GM23338 (cell line): ENCODE results near the gene SELPLG. TPM values are rescaled to one million over a fixed set of nuclear protein-coding genes. Genes with fewer than 3 reads are reported as not detected.

ENCODE experiments used
- ATAC-seq: fragments of 200-7000 bp; cut with Tn5 transposase; 3 replicates; pipeline ENCODE4 v1.9.1; 2020
- DNase-seq: peaks from one replicate; pipeline ENCODE4 v3.0.0-alpha.2; 2015; ENCODE audit warnings: low spot score
- H2AFZ ChIP-seq: fragments of 200-600 bp; sonication (generic); 2 replicates; pipeline ENCODE4 v1.8.0; 2016; ENCODE audit warnings: antibody characterized with exemption, mild to moderate bottlenecking, moderate library complexity
- H3F3A ChIP-seq: fragments of 200-600 bp; sonication (generic); replicated peaks from 2 replicates; pipeline ENCODE4 v1.8.0; 2017; ENCODE audit warnings: antibody characterized with exemption, mixed run types, low read depth
- H3K27ac ChIP-seq: fragments of 200-600 bp; sonication (generic); 2 replicates; pipeline ENCODE4 v1.6.1; 2016; ENCODE audit warnings: low read depth
- H3K27me3 ChIP-seq: fragments of 200-600 bp; sonication (generic); 2 replicates; pipeline ENCODE4 v1.8.0; 2016; ENCODE audit warnings: mild to moderate bottlenecking, mixed run types, moderate library complexity; ENCODE audit not compliant: insufficient read depth
- H3K36me3 ChIP-seq: fragments of 200-600 bp; sonication (generic); 2 replicates; pipeline ENCODE4 v1.8.0; 2016; ENCODE audit warnings: mild to moderate bottlenecking; ENCODE audit not compliant: insufficient read depth
- H3K4me1 ChIP-seq: fragments of 200-600 bp; sonication (generic); 2 replicates; pipeline ENCODE4 v1.8.0; 2016; ENCODE audit warnings: mild to moderate bottlenecking, moderate library complexity; ENCODE audit not compliant: insufficient read depth
- H3K4me2 ChIP-seq: fragments of 200-600 bp; sonication (generic); 2 replicates; pipeline ENCODE4 v1.7.1; 2017; ENCODE audit warnings: mixed run types
- H3K4me3 ChIP-seq: fragments of 200-600 bp; sonication (generic); 2 replicates; pipeline ENCODE4 v1.6.1; 2016; ENCODE audit warnings: mixed run types
- H3K79me2 ChIP-seq: fragments of 200-600 bp; sonication (generic); replicated peaks from 2 replicates; pipeline ENCODE4 v1.8.0; 2017; ENCODE audit warnings: mild to moderate bottlenecking; ENCODE audit not compliant: insufficient read depth
- H3K9me2 ChIP-seq: fragments of 200-600 bp; sonication (generic); 2 replicates; pipeline ENCODE4 v1.8.0; 2017; ENCODE audit not compliant: insufficient read depth
- H4K20me1 ChIP-seq: fragments of 200-600 bp; sonication (generic); replicated peaks from 2 replicates; pipeline ENCODE4 v1.8.0; 2017; ENCODE audit warnings: mild to moderate bottlenecking; ENCODE audit not compliant: insufficient read depth
- H3K27ac Mint-ChIP-seq: 2 replicates; pipeline ENCODE4 v1.8.0; 2020; ENCODE audit warnings: inconsistent platforms, mild to moderate bottlenecking, moderate library complexity, mixed read lengths
- H3K27me3 Mint-ChIP-seq: 3 replicates; pipeline ENCODE4 v1.8.0; 2022; ENCODE audit warnings: low read depth, mild to moderate bottlenecking, moderate library complexity, mixed read lengths, inconsistent platforms; ENCODE audit not compliant: insufficient read depth, poor library complexity
- H3K36me3 Mint-ChIP-seq: 3 replicates; pipeline ENCODE4 v1.8.0; 2021; ENCODE audit warnings: low read depth, mild to moderate bottlenecking, inconsistent platforms, moderate library complexity, mixed read lengths
- H3K4me1 Mint-ChIP-seq: 3 replicates; pipeline ENCODE4 v1.8.0; 2020; ENCODE audit warnings: mild to moderate bottlenecking, inconsistent platforms, mixed read lengths
- H3K4me3 Mint-ChIP-seq: 3 replicates; pipeline ENCODE4 v1.8.0; 2021; ENCODE audit warnings: moderate library complexity, mild to moderate bottlenecking, inconsistent platforms, mixed read lengths
- H3K9me3 Mint-ChIP-seq: 3 replicates; pipeline ENCODE4 v1.8.0; 2020; ENCODE audit warnings: moderate library complexity, mild to moderate bottlenecking, inconsistent platforms, mixed read lengths
- EZH2phosphoT487 ChIP-seq: fragments of 200-600 bp; sonication (generic); IDR thresholded peaks from one replicate; pipeline ENCODE4 v1.8.1; 2018; ENCODE audit warnings: antibody characterized with exemption; ENCODE audit not compliant: unreplicated experiment
- polyA plus RNA-seq: library from polyadenylated mRNA; unstranded; fragments of >200 nt; fragmentation: Nextera tagmentation; extraction: Ambion mirVana; gene quantifications from 2 replicates; pipeline ENCODE4 v1.2.1, GENCODE V29; 2016
- total RNA-seq: library from RNA; depleted of rRNA; stranded (reverse); fragments of >200 nt; shearing (Covaris generic); gene quantifications from 2 replicates; pipeline ENCODE4 v1.2.3, GENCODE V29; 2014
- TF ChIP-seq, protein P1 (sequence below), 2 experiments: fragments of 200-600 bp in 1 of 2; sonication (generic) in 1 of 2; conservative IDR thresholded peaks; 2 replicates each; pipeline versions ENCODE4 v1.5.1 to v1.6.1; 2016 to 2017; ENCODE audit warnings: antibody characterized with exemption in 2 of 2, low read depth in 2 of 2, mild to moderate bottlenecking in 2 of 2, moderate library complexity in 1 of 2
- TF ChIP-seq, protein P2 (sequence below): fragments of 250-450 bp; sonication (Bioruptor Pico); IDR thresholded peaks from 2 replicates; pipeline ENCODE4 v1.5.0; 2020; ENCODE audit warnings: mild to moderate bottlenecking, moderate library complexity

The SELPLG gene
- total and polyA plus RNA-seq, 2 experiments from 2014 or later: 0.16 to 0.56 TPM

DNA sequence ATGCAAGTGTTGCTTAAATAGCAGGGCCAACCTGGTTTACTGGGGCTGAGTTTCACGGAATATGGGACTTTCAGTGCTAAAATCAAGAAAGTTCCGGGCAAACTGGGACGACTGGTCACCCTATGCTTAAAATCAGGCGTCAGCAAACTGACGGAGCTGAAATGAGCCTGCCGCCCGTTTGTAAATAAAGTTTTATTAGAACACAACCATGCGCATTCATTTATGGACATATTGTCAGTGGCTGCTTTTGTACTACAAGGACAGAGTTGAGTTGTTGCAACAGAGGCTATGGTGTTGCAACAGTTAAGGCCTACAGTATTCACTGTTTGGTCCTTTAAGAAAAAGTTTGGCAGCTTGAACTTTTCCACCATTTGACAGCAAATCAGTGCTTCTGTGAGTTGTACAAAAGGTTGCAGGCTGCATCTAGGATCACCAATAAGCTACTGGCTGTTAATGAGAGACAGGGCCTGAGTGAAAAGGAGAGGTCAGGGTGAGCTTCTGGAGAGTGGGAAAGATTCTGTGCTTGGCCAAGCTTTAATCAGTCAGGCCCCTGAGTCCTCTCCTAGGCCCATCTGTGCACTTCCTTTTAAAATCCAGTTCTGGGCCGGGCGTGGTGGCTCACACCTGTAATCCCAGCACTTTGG, 13.3 kb downstream of the SELPLG start:
- Mint-ChIP-seq H3K9me3 (peaks cover 9% of the 10 kb centered on the region), H3K4me1 (peaks cover 20% of the 10 kb centered on the region), H3K36me3 (peaks cover 6% of the 10 kb centered on the region; the same call in 2 of the 3 replicates), H3K27ac (no peak overlapping the region), H3K27me3 (peaks cover 14% of the 10 kb centered on the region), H3K4me3 (no peak overlapping the region)
- H3K79me2 ChIP-seq: no peaks in the 10 kb centered on the region
- H3K4me1 ChIP-seq: peaks cover 6% of the 10 kb centered on the region; the same call in 1 of the 2 replicates
- H2AFZ ChIP-seq: peak overlapping the region; percentile 96
- H3F3A ChIP-seq: 0 out of 2 replicates have a peak, but pooled peaks cover 3% of the 10 kb centered on the region
- DNase-seq (no peak), ATAC-seq (no peak)
- no peak overlapping the region for H3K4me2 ChIP-seq
- H3K27me3 ChIP-seq: no peaks in the 10 kb centered on the region
- no peaks in the 10 kb centered on the region for H3K36me3 ChIP-seq
- peaks cover 7% of the 10 kb centered on the region; the same call in 1 of the 2 replicates for H3K9me2 ChIP-seq
- H4K20me1 ChIP-seq: no peaks in the 10 kb centered on the region
- TF ChIP-seq, protein P1, sequence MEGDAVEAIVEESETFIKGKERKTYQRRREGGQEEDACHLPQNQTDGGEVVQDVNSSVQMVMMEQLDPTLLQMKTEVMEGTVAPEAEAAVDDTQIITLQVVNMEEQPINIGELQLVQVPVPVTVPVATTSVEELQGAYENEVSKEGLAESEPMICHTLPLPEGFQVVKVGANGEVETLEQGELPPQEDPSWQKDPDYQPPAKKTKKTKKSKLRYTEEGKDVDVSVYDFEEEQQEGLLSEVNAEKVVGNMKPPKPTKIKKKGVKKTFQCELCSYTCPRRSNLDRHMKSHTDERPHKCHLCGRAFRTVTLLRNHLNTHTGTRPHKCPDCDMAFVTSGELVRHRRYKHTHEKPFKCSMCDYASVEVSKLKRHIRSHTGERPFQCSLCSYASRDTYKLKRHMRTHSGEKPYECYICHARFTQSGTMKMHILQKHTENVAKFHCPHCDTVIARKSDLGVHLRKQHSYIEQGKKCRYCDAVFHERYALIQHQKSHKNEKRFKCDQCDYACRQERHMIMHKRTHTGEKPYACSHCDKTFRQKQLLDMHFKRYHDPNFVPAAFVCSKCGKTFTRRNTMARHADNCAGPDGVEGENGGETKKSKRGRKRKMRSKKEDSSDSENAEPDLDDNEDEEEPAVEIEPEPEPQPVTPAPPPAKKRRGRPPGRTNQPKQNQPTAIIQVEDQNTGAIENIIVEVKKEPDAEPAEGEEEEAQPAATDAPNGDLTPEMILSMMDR (conservative IDR thresholded peaks at IDR 0.05; ENCODE audit: low read depth in 2 of 2): no peak
- no peak for TF ChIP-seq EZH2phosphoT487
- TF ChIP-seq, protein P2, sequence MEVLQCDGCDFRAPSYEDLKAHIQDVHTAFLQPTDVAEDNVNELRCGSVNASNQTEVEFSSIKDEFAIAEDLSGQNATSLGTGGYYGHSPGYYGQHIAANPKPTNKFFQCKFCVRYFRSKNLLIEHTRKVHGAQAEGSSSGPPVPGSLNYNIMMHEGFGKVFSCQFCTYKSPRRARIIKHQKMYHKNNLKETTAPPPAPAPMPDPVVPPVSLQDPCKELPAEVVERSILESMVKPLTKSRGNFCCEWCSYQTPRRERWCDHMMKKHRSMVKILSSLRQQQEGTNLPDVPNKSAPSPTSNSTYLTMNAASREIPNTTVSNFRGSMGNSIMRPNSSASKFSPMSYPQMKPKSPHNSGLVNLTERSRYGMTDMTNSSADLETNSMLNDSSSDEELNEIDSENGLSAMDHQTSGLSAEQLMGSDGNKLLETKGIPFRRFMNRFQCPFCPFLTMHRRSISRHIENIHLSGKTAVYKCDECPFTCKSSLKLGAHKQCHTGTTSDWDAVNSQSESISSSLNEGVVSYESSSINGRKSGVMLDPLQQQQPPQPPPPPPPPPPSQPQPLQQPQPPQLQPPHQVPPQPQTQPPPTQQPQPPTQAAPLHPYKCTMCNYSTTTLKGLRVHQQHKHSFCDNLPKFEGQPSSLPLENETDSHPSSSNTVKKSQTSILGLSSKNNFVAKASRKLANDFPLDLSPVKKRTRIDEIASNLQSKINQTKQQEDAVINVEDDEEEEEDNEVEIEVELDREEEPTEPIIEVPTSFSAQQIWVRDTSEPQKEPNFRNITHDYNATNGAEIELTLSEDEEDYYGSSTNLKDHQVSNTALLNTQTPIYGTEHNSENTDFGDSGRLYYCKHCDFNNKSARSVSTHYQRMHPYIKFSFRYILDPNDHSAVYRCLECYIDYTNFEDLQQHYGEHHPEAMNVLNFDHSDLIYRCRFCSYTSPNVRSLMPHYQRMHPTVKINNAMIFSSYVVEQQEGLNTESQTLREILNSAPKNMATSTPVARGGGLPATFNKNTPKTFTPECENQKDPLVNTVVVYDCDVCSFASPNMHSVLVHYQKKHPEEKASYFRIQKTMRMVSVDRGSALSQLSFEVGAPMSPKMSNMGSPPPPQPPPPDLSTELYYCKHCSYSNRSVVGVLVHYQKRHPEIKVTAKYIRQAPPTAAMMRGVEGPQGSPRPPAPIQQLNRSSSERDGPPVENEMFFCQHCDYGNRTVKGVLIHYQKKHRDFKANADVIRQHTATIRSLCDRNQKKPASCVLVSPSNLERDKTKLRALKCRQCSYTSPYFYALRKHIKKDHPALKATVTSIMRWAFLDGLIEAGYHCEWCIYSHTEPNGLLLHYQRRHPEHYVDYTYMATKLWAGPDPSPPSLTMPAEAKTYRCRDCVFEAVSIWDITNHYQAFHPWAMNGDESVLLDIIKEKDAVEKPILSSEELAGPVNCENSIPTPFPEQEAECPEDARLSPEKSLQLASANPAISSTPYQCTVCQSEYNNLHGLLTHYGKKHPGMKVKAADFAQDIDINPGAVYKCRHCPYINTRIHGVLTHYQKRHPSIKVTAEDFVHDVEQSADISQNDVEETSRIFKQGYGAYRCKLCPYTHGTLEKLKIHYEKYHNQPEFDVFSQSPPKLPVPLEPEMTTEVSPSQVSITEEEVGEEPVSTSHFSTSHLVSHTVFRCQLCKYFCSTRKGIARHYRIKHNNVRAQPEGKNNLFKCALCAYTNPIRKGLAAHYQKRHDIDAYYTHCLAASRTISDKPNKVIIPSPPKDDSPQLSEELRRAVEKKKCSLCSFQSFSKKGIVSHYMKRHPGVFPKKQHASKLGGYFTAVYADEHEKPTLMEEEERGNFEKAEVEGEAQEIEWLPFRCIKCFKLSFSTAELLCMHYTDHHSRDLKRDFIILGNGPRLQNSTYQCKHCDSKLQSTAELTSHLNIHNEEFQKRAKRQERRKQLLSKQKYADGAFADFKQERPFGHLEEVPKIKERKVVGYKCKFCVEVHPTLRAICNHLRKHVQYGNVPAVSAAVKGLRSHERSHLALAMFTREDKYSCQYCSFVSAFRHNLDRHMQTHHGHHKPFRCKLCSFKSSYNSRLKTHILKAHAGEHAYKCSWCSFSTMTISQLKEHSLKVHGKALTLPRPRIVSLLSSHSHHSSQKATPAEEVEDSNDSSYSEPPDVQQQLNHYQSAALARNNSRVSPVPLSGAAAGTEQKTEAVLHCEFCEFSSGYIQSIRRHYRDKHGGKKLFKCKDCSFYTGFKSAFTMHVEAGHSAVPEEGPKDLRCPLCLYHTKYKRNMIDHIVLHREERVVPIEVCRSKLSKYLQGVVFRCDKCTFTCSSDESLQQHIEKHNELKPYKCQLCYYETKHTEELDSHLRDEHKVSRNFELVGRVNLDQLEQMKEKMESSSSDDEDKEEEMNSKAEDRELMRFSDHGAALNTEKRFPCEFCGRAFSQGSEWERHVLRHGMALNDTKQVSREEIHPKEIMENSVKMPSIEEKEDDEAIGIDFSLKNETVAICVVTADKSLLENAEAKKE (CRISPR knock-in tag): no peak
- 0 out of 2 replicates have a peak overlapping the region, but pooled peaks have one; percentile 32 for H3K27ac ChIP-seq
- no peak overlapping the region for H3K4me3 ChIP-seq
